ENCODE data around the gene AHNAK2.

AHNAK2 gene

GRCh38 chr14:105012171-105012985, 34.2 kb upstream of the AHNAK2 start:
- no peak for DNase-seq (ENCODE audit: low read depth in 2 of 3, low spot score in 2 of 3)

- DNase-seq (ENCODE audit: low read depth in 2 of 3, low spot score in 2 of 3): no peak
Observed at GRCh38 chr14:105011312-105011990, 33.3 kb upstream of the AHNAK2 start.

- DNase-seq (ENCODE audit: low read depth in 2 of 3, low spot score in 2 of 3): no peak
Observed at GRCh38 chr14:105010891-105011291, 32.7 kb upstream of the AHNAK2 start.

GRCh38 chr14:105010106-105010505, 31.9 kb upstream of the AHNAK2 start:
- no peak for DNase-seq (ENCODE audit: low read depth in 2 of 3, low spot score in 2 of 3)

- DNase-seq (ENCODE audit: low read depth in 2 of 3, low spot score in 2 of 3): no peak
Observed at GRCh38 chr14:105007593-105008264, 29.6 kb upstream of the AHNAK2 start.

GRCh38 chr14:105006831-105007592, 28.8 kb upstream of the AHNAK2 start:
- DNase-seq (ENCODE audit: low read depth in 2 of 3, low spot score in 2 of 3): no peak

- DNase-seq (ENCODE audit: low read depth in 2 of 3, low spot score in 2 of 3): no peak
Observed at GRCh38 chr14:105005929-105006830, 28.0 kb upstream of the AHNAK2 start.

- DNase-seq (ENCODE audit: low read depth in 2 of 3, low spot score in 2 of 3): no peak
Observed at GRCh38 chr14:105005329-105005928, 27.3 kb upstream of the AHNAK2 start.

- no peak for DNase-seq (ENCODE audit: low read depth in 2 of 3, low spot score in 2 of 3)
Observed at GRCh38 chr14:104999361-104999760, 21.2 kb upstream of the AHNAK2 start.

- DNase-seq (ENCODE audit: low read depth in 2 of 3, low spot score in 2 of 3): no peak
Observed at GRCh38 chr14:104998801-104999200, 20.6 kb upstream of the AHNAK2 start.

GRCh38 chr14:104996483-104996882, 18.3 kb upstream of the AHNAK2 start:
- DNase-seq (ENCODE audit: low read depth in 2 of 3, low spot score in 2 of 3): no peak

GRCh38 chr14:104996032-104996431, 17.9 kb upstream of the AHNAK2 start:
- no peak for DNase-seq (ENCODE audit: low read depth in 2 of 3, low spot score in 2 of 3)

GRCh38 chr14:104994978-104995377, 16.8 kb upstream of the AHNAK2 start:
- no peak for DNase-seq (ENCODE audit: low read depth in 2 of 3, low spot score in 2 of 3)

GRCh38 chr14:104993808-104994591, 15.8 kb upstream of the AHNAK2 start:
- DNase-seq (ENCODE audit: low read depth in 2 of 3, low spot score in 2 of 3): no peak

GRCh38 chr14:104993306-104993705, 15.1 kb upstream of the AHNAK2 start:
- no peak for DNase-seq (ENCODE audit: low read depth in 2 of 3, low spot score in 2 of 3)

GRCh38 chr14:104992501-104992900, 14.3 kb upstream of the AHNAK2 start:
- no peak for DNase-seq (ENCODE audit: low read depth in 2 of 3, low spot score in 2 of 3)

- DNase-seq (ENCODE audit: low read depth in 2 of 3, low spot score in 2 of 3): no peak
Observed at GRCh38 chr14:104991896-104992230, 13.7 kb upstream of the AHNAK2 start.

- DNase-seq (ENCODE audit: low read depth in 2 of 3, low spot score in 2 of 3): no peak
Observed at GRCh38 chr14:104989951-104990303, 11.8 kb upstream of the AHNAK2 start.

- DNase-seq (ENCODE audit: low read depth in 2 of 3, low spot score in 2 of 3): no peak
Observed at GRCh38 chr14:104989236-104989950, 11.2 kb upstream of the AHNAK2 start.

Measured in activated CD8-positive, alpha-beta memory T cell treated with anti-CD3 and anti-CD28 coated beads for 48 hours (primary cell).